BE2C (cell line): ENCODE measurements around the gene RBMS3.
"Not testable (repeated sequence)": the region's sequence is repeated elsewhere in the genome, so short reads cannot be mapped to it uniquely, and the experiment has no call there.

Experiments used
- DNase-seq: peaks from one replicate; pipeline ENCODE4 v3.0.0-alpha.2; 2020
- H3K27me3 ChIP-seq: fragments of 250-450 bp; sonication (Bioruptor Pico); 2 replicates; pipeline ENCODE4 v1.5.1; 2020; ENCODE audit warnings: mild to moderate bottlenecking
- H3K36me3 ChIP-seq: fragments of 250-450 bp; sonication (Bioruptor Pico); 2 replicates; pipeline ENCODE4 v1.5.1; 2020; ENCODE audit warnings: mild to moderate bottlenecking
- H3K4me1 ChIP-seq: fragments of 250-450 bp; sonication (Bioruptor Pico); 2 replicates; pipeline ENCODE4 v1.5.1; 2020
- H3K4me3 ChIP-seq: 2 replicates; pipeline ENCODE4 v1.5.1; 2011; ENCODE audit warnings: low read depth, low read length
- H3K9me3 ChIP-seq: fragments of 250-450 bp; sonication (Bioruptor Pico); 2 replicates; pipeline ENCODE4 v1.5.1; 2020
- CTCF ChIP-seq: IDR thresholded peaks from 2 replicates; pipeline ENCODE4 v1.5.1; 2012; ENCODE audit warnings: mild to moderate bottlenecking, low read depth, low read length

Gene RBMS3

DNA sequence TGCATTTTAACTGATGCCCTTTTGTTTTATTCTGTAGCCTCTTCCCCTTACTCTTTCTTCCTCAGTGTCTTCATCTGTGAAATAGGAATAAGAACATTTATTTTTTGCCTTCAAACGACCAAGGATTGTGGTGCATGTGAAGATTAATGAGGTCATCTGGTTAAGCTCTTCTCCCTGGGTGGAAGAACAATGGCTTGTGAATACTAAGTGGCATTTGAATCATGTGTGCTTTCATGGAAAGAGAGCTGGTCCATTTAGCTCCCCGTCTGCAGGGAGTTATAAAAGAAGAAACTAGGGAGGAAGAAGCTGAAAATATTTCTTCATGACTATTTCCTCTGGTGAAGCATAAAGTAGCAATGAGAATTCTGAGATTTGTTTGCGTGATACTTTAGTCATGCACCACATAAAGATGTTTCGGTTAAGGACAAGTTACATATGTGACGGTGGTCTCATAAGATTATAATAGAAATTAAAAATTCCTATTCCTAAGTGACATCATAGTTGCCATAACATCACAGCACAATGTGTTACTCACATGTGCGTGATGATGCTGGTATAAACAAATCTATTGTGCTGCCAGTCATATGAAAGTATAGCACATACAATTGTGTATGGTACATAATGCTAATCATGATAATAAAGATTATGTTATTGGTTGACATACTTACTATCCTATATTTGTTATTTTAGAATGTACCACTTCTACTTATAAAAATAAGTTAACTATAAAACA lies 374.3 kb downstream of the RBMS3 start:
- DNase-seq: no peak
- TF ChIP-seq CTCF: no peak
- Histone ChIP-seq H3K4me3 (no peak overlapping the region), H3K4me1 (peaks cover 8% of the 10 kb centered on the region), H3K36me3 (no peaks in the 10 kb centered on the region), H3K27me3 (no peaks in the 10 kb centered on the region), H3K9me3 (no peaks in the 10 kb centered on the region)

DNA sequence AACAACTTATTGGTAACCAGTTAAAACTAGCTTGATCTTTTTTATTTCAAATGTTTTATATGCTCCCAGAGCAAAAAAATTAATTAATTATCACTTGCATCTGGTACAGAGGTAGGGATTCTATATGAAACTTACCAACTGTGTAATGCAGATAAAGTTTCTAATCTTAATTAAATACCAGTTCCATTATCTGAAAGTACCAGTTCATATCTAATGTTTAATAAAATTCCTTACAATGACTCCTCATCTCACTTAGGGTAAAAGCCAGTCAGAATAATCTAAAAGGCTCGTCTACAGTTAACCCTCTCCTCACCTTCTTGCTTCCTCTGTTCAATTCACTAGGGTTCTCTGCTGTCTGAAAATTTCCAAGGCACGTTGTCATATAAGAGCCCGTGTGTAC lies 384.8 kb downstream of the RBMS3 start:
- TF ChIP-seq CTCF: no peak
- Histone ChIP-seq H3K27me3 (no peaks in the 10 kb centered on the region), H3K4me1 (no peaks in the 10 kb centered on the region), H3K9me3 (no peaks in the 10 kb centered on the region), H3K4me3 (no peak overlapping the region), H3K36me3 (no peaks in the 10 kb centered on the region)
- no peak for DNase-seq

- H3K4me1 ChIP-seq: no peaks in the 10 kb centered on the region
- H3K36me3 ChIP-seq: no peaks in the 10 kb centered on the region
- H3K4me3 ChIP-seq: no peak overlapping the region
- no peaks in the 10 kb centered on the region for H3K9me3 ChIP-seq
- H3K27me3 ChIP-seq: no peaks in the 10 kb centered on the region
- DNase-seq: no peak
- TF ChIP-seq CTCF: no peak
Measured at GRCh38 chr3:29668233-29668632, 387.4 kb downstream of the RBMS3 start.

DNA sequence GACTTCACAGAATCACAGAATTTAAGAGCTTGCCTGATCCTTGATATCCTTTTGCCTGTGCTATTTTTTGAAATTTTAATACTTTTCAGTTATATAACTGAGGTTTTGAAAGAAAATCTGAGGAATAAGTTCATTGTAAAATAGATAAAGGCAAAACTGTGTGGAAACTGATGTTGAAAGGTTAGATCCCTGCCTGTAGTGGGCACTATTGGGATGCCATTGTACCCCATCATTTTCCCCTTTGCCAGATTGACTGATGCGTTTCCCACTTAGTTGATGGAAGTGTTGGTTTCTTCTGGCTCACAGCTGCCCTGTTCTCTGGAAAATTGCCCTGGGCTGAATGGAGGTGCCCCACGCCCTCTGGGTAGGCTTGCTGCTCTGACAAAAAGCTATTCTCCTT lies 387.9 kb downstream of the RBMS3 start:
- DNase-seq: no peak
- Histone ChIP-seq H3K27me3 (no peaks in the 10 kb centered on the region), H3K9me3 (no peaks in the 10 kb centered on the region), H3K4me1 (no peaks in the 10 kb centered on the region), H3K36me3 (no peaks in the 10 kb centered on the region), H3K4me3 (no peak overlapping the region)
- peak; percentile 23 for TF ChIP-seq CTCF

- DNase-seq: not testable (repeated sequence)
Measured at GRCh38 chr3:29670476-29670875, 389.6 kb downstream of the RBMS3 start.

DNA sequence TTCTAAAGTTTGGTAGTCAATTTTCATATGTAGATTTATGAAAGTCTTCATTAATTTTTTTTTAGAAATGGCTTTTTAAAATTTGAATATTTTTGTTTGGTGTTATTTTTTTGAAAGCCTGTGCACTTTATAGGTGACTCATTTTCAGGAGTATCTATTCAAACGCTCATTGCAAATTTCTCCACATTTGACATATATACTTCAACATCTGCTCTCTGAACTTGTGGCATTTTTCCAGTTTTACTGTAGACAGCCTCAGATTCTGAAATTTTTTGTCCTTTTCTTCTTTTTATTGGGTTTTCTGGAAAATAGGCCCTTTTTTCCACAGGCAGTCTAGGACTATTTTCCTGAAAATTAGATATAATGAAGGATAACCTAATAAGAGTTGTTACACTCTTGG lies 396.6 kb downstream of the RBMS3 start:
- Histone ChIP-seq H3K36me3 (no peaks in the 10 kb centered on the region), H3K4me1 (peaks cover 5% of the 10 kb centered on the region; the same call in 1 of the 2 replicates), H3K9me3 (no peaks in the 10 kb centered on the region), H3K27me3 (no peaks in the 10 kb centered on the region), H3K4me3 (no peak overlapping the region)
- no peak for DNase-seq
- TF ChIP-seq CTCF: no peak

More at GRCh38 chr3:29670476-29670875, 389.6 kb downstream of the RBMS3 start:
- not testable (repeated sequence) for H3K27me3 ChIP-seq, H3K4me3 ChIP-seq, H3K9me3 ChIP-seq, H3K4me1 ChIP-seq, H3K36me3 ChIP-seq
